Neural cell (in vitro differentiated cells): Measurements from ENCODE around the gene ASRGL1.

Source experiments
- EP300 ChIP-seq: fragments of 450-650 bp; conservative IDR thresholded peaks from 2 replicates; pipeline ENCODE4 v1.6.1; 2014; ENCODE audit warnings: antibody characterized with exemption, mild to moderate bottlenecking, moderate library complexity; ENCODE audit not compliant: poor library complexity, severe bottlenecking
- POLR2AphosphoS5 ChIP-seq: IDR thresholded peaks from 2 replicates; pipeline ENCODE4 v1.6.1; 2012
- RAD21 ChIP-seq: fragments of 450-650 bp; conservative IDR thresholded peaks from 2 replicates; pipeline ENCODE4 v1.6.1; 2014; ENCODE audit warnings: antibody characterized with exemption, mild to moderate bottlenecking, moderate library complexity
- SMC3 ChIP-seq: fragments of 450-650 bp; conservative IDR thresholded peaks from 2 replicates; pipeline ENCODE4 v1.6.1; 2014; ENCODE audit warnings: antibody characterized with exemption, mild to moderate bottlenecking, moderate library complexity; ENCODE audit not compliant: poor library complexity
- TAF1 ChIP-seq: IDR thresholded peaks from 2 replicates; pipeline ENCODE4 v1.6.1; 2012; ENCODE audit warnings: low read depth
- TF ChIP-seq, protein P1 (sequence below): fragments of 450-650 bp; IDR thresholded peaks from 2 replicates; pipeline ENCODE4 v1.5.1; 2014; ENCODE audit warnings: antibody characterized with exemption, mild to moderate bottlenecking, moderate library complexity; ENCODE audit not compliant: poor library complexity, severe bottlenecking
- TF ChIP-seq, protein P2 (sequence below): IDR thresholded peaks from 2 replicates; pipeline ENCODE4 v1.6.1; 2012; ENCODE audit warnings: borderline replicate concordance

DNA sequence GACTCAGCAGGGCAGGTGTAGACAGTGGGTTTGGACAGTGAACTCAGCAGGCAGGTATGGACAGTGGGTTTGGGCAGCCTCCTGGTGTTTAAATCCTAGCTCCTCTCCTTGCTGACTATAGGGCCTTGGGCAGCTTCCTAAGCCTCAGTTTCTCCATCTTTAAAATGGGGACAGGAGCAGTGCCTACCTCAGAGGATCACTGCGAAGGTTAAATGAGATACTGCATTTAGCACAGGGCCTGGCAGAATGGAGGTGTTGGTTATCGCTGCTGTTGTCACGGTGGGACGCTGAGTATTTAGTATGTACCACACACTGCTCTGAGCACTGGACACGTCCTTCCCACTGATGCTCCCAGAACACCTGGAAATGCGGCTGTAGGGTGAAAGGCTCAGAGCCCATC, 67.2 kb downstream of the ASRGL1 start:
- TF ChIP-seq, protein P1, sequence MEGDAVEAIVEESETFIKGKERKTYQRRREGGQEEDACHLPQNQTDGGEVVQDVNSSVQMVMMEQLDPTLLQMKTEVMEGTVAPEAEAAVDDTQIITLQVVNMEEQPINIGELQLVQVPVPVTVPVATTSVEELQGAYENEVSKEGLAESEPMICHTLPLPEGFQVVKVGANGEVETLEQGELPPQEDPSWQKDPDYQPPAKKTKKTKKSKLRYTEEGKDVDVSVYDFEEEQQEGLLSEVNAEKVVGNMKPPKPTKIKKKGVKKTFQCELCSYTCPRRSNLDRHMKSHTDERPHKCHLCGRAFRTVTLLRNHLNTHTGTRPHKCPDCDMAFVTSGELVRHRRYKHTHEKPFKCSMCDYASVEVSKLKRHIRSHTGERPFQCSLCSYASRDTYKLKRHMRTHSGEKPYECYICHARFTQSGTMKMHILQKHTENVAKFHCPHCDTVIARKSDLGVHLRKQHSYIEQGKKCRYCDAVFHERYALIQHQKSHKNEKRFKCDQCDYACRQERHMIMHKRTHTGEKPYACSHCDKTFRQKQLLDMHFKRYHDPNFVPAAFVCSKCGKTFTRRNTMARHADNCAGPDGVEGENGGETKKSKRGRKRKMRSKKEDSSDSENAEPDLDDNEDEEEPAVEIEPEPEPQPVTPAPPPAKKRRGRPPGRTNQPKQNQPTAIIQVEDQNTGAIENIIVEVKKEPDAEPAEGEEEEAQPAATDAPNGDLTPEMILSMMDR = no peak
- TF ChIP-seq RAD21 = no peak
- TF ChIP-seq EP300 = no peak
- TF ChIP-seq, protein P2, sequence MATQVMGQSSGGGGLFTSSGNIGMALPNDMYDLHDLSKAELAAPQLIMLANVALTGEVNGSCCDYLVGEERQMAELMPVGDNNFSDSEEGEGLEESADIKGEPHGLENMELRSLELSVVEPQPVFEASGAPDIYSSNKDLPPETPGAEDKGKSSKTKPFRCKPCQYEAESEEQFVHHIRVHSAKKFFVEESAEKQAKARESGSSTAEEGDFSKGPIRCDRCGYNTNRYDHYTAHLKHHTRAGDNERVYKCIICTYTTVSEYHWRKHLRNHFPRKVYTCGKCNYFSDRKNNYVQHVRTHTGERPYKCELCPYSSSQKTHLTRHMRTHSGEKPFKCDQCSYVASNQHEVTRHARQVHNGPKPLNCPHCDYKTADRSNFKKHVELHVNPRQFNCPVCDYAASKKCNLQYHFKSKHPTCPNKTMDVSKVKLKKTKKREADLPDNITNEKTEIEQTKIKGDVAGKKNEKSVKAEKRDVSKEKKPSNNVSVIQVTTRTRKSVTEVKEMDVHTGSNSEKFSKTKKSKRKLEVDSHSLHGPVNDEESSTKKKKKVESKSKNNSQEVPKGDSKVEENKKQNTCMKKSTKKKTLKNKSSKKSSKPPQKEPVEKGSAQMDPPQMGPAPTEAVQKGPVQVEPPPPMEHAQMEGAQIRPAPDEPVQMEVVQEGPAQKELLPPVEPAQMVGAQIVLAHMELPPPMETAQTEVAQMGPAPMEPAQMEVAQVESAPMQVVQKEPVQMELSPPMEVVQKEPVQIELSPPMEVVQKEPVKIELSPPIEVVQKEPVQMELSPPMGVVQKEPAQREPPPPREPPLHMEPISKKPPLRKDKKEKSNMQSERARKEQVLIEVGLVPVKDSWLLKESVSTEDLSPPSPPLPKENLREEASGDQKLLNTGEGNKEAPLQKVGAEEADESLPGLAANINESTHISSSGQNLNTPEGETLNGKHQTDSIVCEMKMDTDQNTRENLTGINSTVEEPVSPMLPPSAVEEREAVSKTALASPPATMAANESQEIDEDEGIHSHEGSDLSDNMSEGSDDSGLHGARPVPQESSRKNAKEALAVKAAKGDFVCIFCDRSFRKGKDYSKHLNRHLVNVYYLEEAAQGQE = no peak
- no peak for TF ChIP-seq TAF1
- TF ChIP-seq POLR2AphosphoS5 = no peak
- TF ChIP-seq SMC3 = no peak
